Activated naive CD8-positive, alpha-beta T cell (primary cell): ENCODE data around the gene PPP2R5C.

Source experiments
- H3K27ac Mint-ChIP-seq: one replicate; pipeline ENCODE4 v1.8.0; 2021; ENCODE audit warnings: mixed read lengths
- H3K27me3 Mint-ChIP-seq: one replicate; pipeline ENCODE4 v1.8.0; 2021; ENCODE audit warnings: mixed read lengths
- H3K36me3 Mint-ChIP-seq: one replicate; pipeline ENCODE4 v1.8.0; 2021; ENCODE audit warnings: mixed read lengths
- H3K4me1 Mint-ChIP-seq: one replicate; pipeline ENCODE4 v1.8.0; 2021; ENCODE audit warnings: low read depth, mixed read lengths
- H3K4me3 Mint-ChIP-seq: one replicate; pipeline ENCODE4 v1.8.0; 2021; ENCODE audit warnings: mild to moderate bottlenecking, mixed read lengths
- H3K9me3 Mint-ChIP-seq: one replicate; pipeline ENCODE4 v1.8.0; 2021; ENCODE audit warnings: low read depth, mixed read lengths

PPP2R5C gene

DNA sequence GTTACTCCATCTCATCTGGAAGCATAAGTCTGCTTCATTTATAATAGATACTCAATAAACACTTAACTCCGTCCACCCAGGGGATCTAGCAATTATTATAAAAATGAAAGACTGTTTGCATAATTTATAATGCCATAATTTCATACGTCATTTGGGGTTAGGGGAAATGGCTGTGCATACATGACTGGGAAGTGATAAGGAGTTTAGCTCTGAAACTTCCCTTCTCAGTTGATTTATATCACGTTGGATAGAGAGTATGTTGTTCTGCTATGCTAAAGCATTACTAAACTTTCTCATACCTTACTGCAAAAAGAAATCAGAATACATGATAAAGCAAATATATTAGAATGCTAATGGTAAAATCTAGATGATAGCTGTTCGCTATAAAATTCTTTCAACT is 112.5 kb downstream of the PPP2R5C start:
- Mint-ChIP-seq H3K4me3 (no peak overlapping the region), H3K36me3 (peaks cover 13% of the 10 kb centered on the region), H3K4me1 (peaks cover 86% of the 10 kb centered on the region), H3K9me3 (peaks cover 5% of the 10 kb centered on the region), H3K27me3 (no peaks in the 10 kb centered on the region), H3K27ac (peak overlapping the region; percentile 90)

DNA sequence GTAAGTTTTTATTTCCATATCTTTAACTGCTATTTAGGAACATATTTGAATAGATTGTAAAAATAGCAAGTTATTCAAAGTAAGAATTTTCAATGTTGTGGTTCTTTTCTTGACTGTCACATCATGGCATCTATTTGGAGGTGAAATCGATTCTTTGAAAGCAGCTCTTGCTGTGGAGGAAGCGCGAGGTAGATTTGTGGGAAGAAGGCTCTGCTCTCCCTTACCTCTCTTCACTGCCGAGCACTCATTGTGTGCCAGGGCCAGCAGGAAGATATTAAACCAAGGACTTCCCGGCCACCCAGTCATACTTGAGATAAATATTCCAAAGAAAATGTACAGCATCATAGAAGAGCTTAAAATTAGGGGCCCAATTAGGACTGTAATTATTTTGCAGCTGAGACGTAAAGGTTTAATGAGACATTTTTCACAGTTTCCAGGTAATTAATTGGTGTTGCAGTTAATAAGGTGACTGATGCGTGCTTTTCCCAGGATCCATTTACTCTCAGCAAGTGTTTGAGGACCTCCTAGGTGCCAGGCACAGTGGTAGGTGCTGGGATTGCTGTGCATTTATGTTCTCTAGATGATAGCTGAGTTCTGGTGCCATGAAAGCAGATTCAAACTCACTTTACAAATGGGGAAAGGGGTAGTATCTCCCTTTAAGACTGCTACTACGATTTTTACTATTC is 113.7 kb downstream of the PPP2R5C start:
- peaks cover 15% of the 10 kb centered on the region for H3K36me3 Mint-ChIP-seq
- peak overlapping the region; percentile 55 for H3K4me3 Mint-ChIP-seq
- H3K27me3 Mint-ChIP-seq = no peaks in the 10 kb centered on the region
- H3K4me1 Mint-ChIP-seq = peaks cover 87% of the 10 kb centered on the region
- H3K27ac Mint-ChIP-seq = peak overlapping the region; percentile 97
- H3K9me3 Mint-ChIP-seq = peaks cover 5% of the 10 kb centered on the region

DNA sequence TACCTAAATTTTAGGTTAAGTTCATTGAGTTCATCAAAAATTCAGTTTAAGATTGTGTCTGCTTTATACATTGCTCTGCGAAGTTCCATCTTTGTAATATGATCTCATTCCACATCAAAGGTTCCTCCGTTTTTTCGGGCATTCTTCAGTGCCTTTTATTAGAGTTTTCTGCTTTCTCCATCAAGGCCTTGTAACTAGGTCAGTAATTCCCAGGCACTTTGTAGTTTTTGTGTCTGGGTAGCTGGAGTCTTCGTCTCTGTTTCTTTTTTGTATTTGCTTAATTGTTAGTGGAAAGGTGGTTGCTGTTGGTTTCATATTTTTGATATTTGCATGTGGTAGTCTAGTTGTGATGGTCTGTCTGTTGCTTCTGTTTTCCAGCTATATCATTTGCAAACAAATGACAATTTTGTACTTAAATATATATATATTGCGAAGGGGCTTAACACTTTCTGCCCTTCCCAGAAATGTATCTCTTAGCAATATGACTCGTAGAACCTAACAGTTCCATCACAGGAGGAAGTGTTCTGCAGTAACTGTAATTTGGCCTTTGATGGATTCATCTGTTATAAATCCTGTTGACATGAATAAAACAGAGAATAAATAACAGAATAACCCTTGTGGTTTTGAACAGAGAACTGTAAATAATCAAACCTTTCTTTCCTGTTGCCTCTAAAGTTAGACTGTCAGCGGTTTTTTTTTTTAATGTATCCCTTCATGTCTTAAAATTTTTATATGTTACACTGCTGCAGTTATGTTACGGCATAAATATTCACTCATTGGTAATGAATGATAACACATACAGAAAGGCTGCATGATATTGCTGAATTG is 114.4 kb downstream of the PPP2R5C start:
- peaks cover 15% of the 10 kb centered on the region for H3K36me3 Mint-ChIP-seq
- peak overlapping the region; percentile 55 for H3K4me3 Mint-ChIP-seq
- no peaks in the 10 kb centered on the region for H3K27me3 Mint-ChIP-seq
- H3K9me3 Mint-ChIP-seq = peaks cover 5% of the 10 kb centered on the region
- H3K27ac Mint-ChIP-seq = peak overlapping the region; percentile 97
- peaks cover 87% of the 10 kb centered on the region for H3K4me1 Mint-ChIP-seq

DNA sequence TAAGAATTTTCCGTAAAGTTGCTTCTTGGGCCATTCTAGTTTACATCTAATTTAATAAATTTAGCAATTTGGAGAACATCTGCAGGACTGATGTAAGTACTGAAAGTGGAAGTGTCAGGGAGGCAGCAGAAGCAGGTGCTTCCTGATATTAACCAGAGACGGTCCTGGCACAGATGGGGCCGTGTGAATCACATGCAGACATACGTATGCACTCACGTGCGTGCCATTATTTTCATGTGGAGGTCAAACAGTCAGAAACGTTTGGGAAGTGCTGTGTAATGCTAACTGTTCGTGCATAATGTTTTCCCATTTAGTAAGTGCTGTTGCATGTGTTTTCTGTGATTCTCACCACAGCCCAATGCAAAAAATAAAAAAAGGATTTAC is 115.0 kb downstream of the PPP2R5C start:
- peak overlapping the region; percentile 97 for H3K27ac Mint-ChIP-seq
- peaks cover 84% of the 10 kb centered on the region for H3K4me1 Mint-ChIP-seq
- H3K36me3 Mint-ChIP-seq = peaks cover 14% of the 10 kb centered on the region

DNA sequence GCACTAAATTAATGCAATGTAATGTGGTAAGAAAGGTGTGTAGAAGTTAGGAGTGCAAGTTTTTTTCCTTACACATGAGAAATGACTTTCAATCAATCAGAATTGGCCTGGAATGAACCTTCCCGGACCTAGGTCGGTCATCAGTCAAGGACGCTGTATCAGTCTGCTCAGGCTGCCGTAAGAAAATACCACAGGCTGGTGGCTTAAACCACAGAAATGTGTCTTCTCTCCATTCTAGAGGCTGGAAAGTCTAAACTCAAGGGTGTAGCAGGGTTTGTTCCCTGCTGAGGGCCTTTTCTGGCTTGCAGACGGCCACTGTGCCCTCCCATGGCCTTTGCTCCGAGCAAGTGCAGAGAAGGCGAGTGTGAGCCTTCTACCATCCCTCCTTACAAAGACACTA is 116.3 kb downstream of the PPP2R5C start:
- Mint-ChIP-seq H3K9me3 (peaks cover 5% of the 10 kb centered on the region), H3K4me1 (peaks cover 77% of the 10 kb centered on the region), H3K27me3 (no peaks in the 10 kb centered on the region), H3K27ac (peak overlapping the region; percentile 97), H3K36me3 (peaks cover 10% of the 10 kb centered on the region), H3K4me3 (peak overlapping the region; percentile 5)

More for the DNA sequence above, 115.0 kb downstream of the PPP2R5C start:
- no peaks in the 10 kb centered on the region for H3K27me3 Mint-ChIP-seq
- H3K4me3 Mint-ChIP-seq = peak overlapping the region; percentile 55
- H3K9me3 Mint-ChIP-seq = peaks cover 5% of the 10 kb centered on the region

DNA sequence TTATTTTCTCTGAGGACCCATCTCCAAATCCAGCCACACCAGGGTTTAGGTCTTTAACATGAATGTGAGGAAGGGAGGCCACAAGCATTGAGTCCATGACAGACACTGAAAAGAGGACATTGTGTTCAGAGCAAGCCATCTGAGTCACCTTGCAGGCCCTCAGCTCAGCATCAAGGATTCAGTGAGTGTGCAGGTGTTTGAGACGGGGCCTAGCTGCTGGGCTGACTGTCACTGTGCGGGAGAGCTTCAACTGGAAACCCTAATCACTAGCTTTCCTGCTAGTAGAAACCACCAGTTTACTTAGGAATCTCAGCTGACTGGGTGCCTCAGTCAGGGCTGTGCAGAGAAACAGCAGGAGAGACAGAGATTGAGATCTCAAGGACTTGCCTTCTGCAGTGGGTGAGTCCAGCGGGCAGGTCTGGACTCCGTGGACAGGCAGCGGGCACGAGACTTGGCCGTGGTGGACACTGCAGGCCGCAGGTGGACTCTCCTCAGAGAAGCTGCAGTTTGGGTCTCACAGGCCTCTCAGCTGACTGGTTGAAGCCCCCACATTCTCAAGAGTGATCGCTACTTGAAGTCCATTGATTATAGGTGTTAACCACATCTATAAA is 116.8 kb downstream of the PPP2R5C start:
- Mint-ChIP-seq H3K36me3 (peaks cover 4% of the 10 kb centered on the region), H3K27me3 (no peaks in the 10 kb centered on the region), H3K4me1 (peaks cover 71% of the 10 kb centered on the region), H3K9me3 (no peaks in the 10 kb centered on the region), H3K27ac (peak overlapping the region; percentile 97), H3K4me3 (peak overlapping the region; percentile 5)

DNA sequence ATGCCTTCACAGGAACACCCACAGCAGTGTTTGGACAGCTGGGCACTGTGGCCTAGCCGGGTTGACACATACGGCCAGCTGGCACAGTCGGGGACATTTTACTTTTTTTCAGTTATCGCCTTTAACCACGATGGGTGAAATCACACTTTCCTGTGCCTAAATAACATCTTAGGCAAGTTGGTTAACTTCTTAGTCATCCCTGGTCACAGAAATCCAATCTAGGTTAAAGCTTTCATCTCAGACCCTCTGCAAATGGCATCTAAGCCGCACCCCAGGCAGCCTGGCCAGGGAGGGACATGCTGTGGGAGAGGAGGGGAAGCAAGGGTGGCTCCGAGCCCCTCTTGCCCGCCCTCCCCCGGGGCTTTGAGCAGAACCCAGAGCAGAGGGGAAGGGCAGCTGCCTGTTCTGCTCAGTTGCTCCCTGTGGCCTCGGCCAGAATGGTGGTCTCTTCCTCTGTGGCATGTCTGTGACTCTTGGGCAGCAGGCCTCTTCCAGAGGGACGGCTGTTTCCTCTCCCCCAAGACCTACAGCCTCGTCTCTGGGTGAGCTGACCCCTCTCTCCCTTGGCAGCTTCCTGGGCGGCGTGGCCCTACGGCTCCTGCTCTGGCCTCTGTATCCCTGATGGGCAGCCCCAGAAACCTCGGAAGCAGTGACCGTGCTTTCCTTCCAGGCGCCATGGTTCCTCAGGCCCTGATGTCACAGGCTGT is 117.5 kb downstream of the PPP2R5C start:
- Mint-ChIP-seq H3K27ac (peak overlapping the region; percentile 97), H3K9me3 (no peaks in the 10 kb centered on the region), H3K27me3 (no peaks in the 10 kb centered on the region), H3K36me3 (peaks cover 7% of the 10 kb centered on the region), H3K4me1 (peaks cover 65% of the 10 kb centered on the region), H3K4me3 (no peak overlapping the region)

DNA sequence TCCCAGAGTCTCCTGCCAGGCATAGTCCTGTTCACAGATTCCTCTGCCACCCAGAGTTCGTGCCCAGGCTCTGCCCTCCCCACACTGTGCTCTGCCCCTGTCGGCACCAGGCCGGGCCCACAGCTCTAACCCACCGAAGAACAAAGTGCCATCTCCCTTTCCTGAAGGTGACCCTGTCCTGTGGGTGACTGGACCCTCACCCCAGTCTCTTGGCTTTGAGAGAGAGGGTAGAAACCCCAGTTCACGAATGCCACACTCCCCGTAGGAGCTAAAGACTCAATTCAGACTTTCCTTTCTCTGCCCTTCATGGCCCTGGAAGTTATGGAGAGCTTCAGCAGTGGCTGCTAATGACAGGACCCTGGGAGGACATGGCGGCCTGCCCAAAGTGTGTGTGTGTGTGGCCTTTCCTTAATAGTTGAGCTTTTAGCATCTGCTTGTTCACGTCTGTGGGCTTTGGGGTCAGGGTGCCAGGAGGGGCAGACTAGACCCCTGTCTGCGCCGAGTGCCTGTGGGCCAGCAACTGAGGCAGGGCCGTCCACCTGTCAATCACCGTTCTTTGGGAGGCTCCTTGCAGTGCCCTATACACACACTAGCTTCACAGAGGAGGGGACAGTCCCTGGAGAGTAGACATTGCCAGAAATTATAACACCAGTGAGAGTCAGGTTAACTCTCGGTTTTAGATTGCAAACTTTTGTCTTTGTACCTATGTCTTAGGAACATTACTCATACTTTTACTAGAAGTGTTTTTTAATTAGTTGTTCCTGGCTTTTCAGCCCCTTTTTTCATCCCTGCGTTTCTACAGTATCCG is 118.2 kb downstream of the PPP2R5C start:
- no peaks in the 10 kb centered on the region for H3K27me3 Mint-ChIP-seq
- H3K36me3 Mint-ChIP-seq = peaks cover 7% of the 10 kb centered on the region
- no peaks in the 10 kb centered on the region for H3K9me3 Mint-ChIP-seq
- peaks cover 62% of the 10 kb centered on the region for H3K4me1 Mint-ChIP-seq
- peak overlapping the region; percentile 96 for H3K27ac Mint-ChIP-seq
- H3K4me3 Mint-ChIP-seq = no peak overlapping the region

DNA sequence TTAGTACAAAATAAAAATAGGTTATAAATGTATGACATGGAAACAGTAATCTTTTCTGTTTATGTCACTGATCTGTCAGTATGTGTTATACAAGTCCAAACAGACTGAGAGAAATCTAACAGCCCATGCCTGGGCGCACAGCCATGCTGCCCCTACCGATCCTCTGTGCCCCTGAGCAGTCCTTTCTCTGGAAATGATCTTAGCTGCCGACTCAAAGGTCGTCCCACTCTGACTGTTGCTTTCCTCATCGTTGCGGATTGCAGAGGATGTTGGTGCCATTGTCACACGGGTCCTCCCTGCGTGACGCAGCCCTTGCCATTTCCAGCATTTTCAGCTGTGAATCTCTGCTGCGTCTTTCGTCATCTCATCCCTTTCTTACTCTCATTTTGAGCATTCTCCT is 119.9 kb downstream of the PPP2R5C start:
- Mint-ChIP-seq H3K4me3 (no peak overlapping the region), H3K4me1 (peaks cover 45% of the 10 kb centered on the region), H3K27ac (peak overlapping the region; percentile 30), H3K27me3 (no peaks in the 10 kb centered on the region), H3K9me3 (no peaks in the 10 kb centered on the region), H3K36me3 (peaks cover 7% of the 10 kb centered on the region)

DNA sequence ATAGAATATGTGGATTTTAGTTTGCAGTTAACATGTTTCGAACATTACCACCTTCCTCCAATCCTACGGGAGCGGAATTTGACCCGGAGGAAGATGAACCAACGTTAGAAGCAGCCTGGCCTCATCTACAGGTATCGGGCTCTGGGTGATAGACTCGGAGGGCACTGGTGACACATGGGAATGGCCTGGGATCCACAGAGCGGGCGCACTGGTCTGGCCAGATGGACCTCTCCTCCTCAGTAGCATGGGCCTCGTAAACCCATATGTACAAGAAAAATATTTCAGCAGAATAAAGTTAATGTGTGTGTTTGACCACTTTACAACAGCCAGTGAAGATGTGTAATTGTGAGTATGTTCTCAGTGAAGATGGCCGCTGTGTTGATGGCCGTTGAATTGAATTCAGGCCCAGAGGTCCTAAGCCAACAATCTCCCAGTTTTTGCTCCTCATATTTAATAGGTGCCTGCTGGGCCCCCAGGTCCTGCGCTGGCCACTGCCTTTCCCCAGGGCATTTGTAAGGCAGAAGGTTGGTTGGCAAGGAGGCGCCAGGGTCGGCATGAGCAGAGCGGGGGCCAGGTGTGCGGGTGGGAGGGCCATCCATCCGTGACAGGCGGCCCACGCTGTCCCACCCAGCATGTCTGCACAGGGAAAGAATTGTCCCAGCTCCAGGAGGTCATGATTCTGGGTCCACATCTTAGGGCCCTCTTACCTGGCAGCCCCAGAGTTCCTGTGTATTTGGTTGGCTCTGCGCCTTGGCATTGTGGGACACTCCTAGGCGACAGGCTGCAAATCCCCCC is 120.8 kb downstream of the PPP2R5C start:
- H3K4me1 Mint-ChIP-seq = peaks cover 37% of the 10 kb centered on the region
- peak overlapping the region; percentile 66 for H3K27ac Mint-ChIP-seq
- peaks cover 7% of the 10 kb centered on the region for H3K36me3 Mint-ChIP-seq
- H3K27me3 Mint-ChIP-seq = no peaks in the 10 kb centered on the region
- no peak overlapping the region for H3K4me3 Mint-ChIP-seq
- H3K9me3 Mint-ChIP-seq = no peaks in the 10 kb centered on the region

DNA sequence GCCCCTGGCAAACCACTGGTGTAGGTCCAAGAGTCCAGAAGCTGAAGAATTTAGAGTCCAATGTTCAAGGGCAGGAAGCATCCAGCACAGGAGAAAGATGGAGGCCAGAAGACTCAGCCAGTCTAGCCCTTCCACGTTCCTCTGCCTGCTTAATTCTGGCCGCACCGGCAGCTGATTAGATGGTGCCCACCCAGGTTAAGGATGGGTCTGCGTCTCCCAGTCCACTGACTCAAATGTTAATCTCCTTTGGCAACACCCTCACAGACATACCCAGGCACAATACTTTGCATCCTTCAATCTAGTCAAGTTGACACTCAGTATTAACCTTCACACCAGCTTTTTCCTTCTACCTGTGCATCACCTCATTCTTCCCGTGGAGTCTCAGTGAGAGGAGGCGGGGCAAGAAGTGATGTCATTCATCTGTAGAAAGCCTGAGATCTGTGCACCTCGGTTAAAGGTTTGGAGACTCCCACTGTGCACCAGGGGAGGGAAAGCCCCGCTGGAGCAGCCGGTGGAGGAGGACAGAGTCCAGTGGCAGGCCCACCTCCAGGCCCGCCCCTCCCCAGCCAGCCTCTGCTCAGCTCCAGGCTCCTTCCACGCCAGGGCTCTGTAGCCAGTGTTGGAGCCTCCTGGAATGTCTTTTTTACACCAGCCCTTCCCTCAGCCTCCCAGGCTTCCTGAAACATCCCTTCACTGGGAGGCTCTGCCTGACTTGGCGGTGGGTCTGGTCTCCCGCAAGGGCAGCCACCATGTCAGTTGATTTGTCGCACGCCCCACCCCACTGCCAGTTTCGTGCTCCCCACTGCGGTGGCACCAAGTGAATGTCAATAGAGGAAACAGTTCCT is 122.8 kb downstream of the PPP2R5C start:
- H3K27ac Mint-ChIP-seq = no peak overlapping the region
- H3K4me1 Mint-ChIP-seq = peaks cover 21% of the 10 kb centered on the region
- no peak overlapping the region for H3K4me3 Mint-ChIP-seq
- peaks cover 7% of the 10 kb centered on the region for H3K36me3 Mint-ChIP-seq
- H3K9me3 Mint-ChIP-seq = no peaks in the 10 kb centered on the region
- no peaks in the 10 kb centered on the region for H3K27me3 Mint-ChIP-seq

DNA sequence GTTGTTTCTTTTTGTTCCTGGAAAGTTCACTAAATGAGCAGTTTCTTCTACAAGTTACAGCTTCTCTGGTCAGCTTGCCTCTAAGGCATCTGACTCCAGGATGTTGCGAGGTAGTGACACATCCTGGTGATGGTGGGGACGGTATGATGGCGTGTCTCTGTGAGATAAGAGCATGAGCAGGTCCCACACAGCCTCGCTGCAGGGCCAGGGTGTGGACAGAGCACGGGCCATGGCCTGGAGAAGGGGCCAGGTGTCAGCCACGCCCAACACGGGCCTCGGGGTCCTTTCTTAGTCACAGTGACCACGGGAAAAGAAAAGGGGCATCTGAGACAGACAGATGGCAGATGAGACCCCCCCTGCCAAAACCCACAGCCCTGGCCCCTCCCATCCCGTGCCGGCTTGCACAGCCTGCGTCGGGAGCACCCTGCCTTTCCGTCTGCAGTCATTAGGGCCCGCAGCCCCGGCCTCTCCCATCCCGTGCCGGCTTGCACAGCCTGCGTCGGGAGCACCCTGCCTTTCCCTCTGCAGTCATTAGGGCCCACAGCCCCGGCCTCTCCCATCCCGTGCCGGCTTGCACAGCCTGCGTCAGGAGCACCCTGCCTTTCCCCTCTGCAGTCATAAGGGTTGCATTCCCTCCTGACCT is 123.5 kb downstream of the PPP2R5C start:
- H3K27me3 Mint-ChIP-seq = no peaks in the 10 kb centered on the region
- H3K27ac Mint-ChIP-seq = peak overlapping the region; percentile 2
- H3K9me3 Mint-ChIP-seq = no peaks in the 10 kb centered on the region
- peaks cover 13% of the 10 kb centered on the region for H3K4me1 Mint-ChIP-seq
- no peak overlapping the region for H3K4me3 Mint-ChIP-seq
- peaks cover 8% of the 10 kb centered on the region for H3K36me3 Mint-ChIP-seq
